NCI-H510A treated with DMSO at 0.1 percent for 48 hours (cell line): ENCODE measurements around the gene PPP1R3C.

Experiments used
- DNase-seq: peaks from one replicate; lab custom pipeline; 2025; lab: John Stamatoyannopoulos, UW

Gene PPP1R3C

GRCh38 chr10:91601212-91601611, 31.7 kb downstream of the PPP1R3C start:
- no peak for DNase-seq

- DNase-seq = no peak
Observed at GRCh38 chr10:91598211-91598977, 34.5 kb downstream of the PPP1R3C start.

GRCh38 chr10:91597197-91597881, 35.5 kb downstream of the PPP1R3C start:
- peak; percentile 33 for DNase-seq

DNA sequence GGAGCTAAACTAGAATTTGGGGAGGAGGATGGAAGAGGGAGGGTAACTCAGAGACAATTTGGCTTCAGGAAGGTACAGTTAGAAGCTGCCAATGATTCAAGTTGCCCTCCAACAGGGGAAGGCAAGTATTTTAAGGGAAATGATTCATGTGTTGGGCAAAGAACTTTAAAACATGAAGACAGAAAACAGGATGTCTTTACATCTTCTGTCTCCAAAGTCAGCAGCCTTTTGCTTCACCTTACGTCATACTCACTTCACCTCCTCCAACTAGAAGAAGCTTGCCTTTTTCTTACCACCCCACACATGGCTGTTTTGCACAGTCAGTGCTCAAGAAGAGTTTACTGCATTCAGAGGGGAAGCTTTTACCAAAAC, 36.1 kb downstream of the PPP1R3C start:
- DNase-seq = no peak

- no peak for DNase-seq
Observed at GRCh38 chr10:91593834-91594233, 39.0 kb downstream of the PPP1R3C start.

DNA sequence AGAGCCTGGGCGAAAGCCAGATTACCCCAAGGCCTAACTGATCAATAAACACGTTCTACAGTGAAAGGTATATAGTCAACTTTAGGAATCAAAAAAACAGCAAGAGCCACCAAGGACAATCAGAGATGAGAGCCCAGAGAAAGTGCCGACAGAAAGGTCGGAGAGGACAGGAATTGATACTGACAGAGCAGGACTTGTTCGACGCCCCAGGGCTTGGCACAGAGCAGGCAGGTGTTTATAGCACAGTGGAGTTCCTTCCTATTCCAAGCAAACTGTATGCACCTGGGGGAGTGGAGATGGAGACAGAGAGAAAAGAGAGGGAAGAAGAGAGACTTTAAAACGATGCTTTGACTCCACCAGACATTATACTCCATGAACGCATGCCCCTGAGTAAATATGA, 39.5 kb downstream of the PPP1R3C start:
- DNase-seq = no peak

DNA sequence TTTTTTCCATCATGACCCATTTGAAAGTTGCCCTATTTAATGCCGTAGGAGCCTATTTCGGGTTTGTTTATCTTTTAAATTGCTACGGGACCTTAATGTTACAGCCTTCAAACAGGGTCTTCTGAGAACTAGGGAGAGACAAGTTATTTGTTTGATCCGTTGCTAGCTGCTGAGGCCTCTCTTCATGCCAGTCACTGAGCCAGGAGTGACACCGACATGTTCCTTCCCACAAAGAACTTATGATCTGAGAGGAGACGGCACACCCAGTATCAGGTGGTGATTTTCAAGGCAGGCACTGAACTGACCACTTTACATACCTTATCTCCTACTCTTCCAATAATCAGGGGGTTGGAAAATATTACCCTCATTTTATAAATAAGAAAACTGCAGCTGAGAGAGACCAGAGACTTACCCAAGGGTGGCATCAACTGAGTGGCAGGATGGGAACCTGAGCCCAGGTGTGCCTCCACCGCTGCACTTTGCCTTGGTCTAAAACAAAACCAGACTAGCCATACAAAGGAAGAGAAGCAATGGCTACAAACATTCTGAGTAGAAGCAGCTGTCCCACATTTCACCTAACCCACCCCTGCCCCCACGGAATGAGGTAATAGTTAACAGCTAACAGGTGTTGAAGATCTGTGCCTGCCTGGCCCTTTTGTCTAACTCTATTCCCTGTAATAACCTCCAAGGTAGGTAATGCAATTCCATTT, 40.5 kb downstream of the PPP1R3C start:
- DNase-seq = peak; percentile 12

GRCh38 chr10:91591797-91592174, 41.1 kb downstream of the PPP1R3C start:
- no peak for DNase-seq

- DNase-seq = peak; percentile 24
Observed at GRCh38 chr10:91590904-91591796, 41.7 kb downstream of the PPP1R3C start.

GRCh38 chr10:91590142-91590903, 42.5 kb downstream of the PPP1R3C start:
- DNase-seq = no peak

DNA sequence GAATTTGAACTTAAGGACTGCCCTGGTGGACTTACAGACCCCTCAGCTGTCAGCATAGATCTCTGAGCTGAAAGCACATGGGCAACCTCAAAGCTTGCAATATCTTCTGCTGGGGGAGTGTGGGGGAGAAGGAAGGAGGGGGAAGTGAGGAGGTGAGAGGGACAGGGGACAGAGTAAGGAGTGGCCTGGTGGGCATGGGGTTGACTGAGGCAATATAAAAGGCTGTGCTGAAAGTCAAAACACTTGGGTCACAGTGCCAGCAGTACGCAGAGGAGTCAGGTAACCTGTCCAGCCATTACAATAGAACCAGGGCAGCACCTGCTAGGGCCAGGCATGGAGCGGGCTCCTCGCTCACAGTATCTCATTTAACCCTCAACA, 43.2 kb downstream of the PPP1R3C start:
- DNase-seq = no peak

GRCh38 chr10:91589015-91589657, 43.7 kb downstream of the PPP1R3C start:
- DNase-seq = no peak

DNA sequence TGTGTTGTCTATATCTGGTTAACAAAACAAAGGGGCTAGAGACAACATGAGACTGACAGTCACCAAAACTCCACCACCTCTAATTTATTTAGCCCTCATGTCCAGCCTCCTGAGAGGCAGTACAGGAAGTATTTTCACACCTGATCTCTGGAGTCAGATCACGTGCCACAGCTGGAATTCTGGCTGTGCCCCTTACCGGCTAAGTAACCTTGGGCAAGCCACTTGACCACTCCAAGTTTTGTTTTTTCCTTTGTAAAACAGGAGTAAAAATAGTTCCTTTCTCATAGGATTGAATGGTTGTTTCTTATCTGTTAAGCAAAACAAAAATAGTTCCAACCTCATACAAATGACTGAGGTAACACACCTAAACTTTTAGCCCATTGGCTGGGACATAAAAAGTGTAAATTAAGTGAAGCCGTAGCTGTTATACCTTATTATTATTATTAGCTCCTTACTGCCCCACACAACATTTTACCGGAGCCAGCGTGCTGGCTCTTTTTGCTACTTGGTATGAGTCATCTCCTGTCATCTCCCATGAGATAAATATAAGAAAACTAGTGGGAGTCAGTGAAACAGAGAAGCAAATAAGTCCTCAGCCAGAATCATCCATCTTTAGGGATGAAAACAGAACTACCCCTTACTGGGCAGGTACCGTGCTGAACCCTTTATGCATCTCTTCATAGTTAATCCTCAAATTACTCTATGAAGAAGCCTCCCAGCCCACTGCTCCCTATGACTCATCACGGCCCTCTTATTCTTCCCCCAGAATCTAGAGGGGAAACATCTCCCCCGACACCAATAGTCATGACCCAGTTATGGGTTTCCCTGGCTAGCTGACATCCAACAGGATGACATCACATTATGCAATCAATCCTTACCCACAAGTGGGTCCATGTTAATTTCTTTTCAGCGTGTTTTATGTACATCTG, 44.9 kb downstream of the PPP1R3C start:
- DNase-seq = no peak

GRCh38 chr10:91582153-91582554, 50.7 kb downstream of the PPP1R3C start:
- DNase-seq = no peak

GRCh38 chr10:91579329-91579985, 53.4 kb downstream of the PPP1R3C start:
- DNase-seq = no peak
